Activated CD4-positive, alpha-beta T cell treated with anti-CD3 and anti-CD28 coated beads, Interleukin-2, amount 10 ng/mL, durations not matched to agents 7 days and 5 days (primary cell): ENCODE results near the gene KCTD16. TPM values are rescaled to one million over a fixed set of nuclear protein-coding genes. Genes with fewer than 3 reads are reported as not detected.

ENCODE experiments used
- CTCF ChIA-PET: fragments of 350-600 bp; sonication (Branson Sonifier 250); formaldehyde crosslinking; loops from one replicate; lab custom pipeline; 2021; ENCODE audit warnings: antibody characterized with exemption; lab: Charles Lee
- POLR2A ChIA-PET: fragments of 350-600 bp; sonication (Branson Sonifier 250); formaldehyde crosslinking; loops from one replicate; lab custom pipeline; 2021; ENCODE audit warnings: antibody characterized with exemption; lab: Charles Lee
- DNase-seq: peaks from one replicate; pipeline ENCODE4 v3.0.0-alpha.2; 2020
- H3K27ac Mint-ChIP-seq: one replicate; pipeline ENCODE4 v1.8.0; 2021; ENCODE audit warnings: mild to moderate bottlenecking, moderate library complexity, mixed read lengths
- H3K27me3 Mint-ChIP-seq: one replicate; pipeline ENCODE4 v1.8.0; 2021; ENCODE audit warnings: mixed read lengths
- H3K36me3 Mint-ChIP-seq: one replicate; pipeline ENCODE4 v1.8.0; 2021; ENCODE audit warnings: low read depth, mixed read lengths
- H3K4me1 Mint-ChIP-seq: one replicate; pipeline ENCODE4 v1.8.0; 2021; ENCODE audit warnings: mixed read lengths
- H3K4me3 Mint-ChIP-seq: one replicate; pipeline ENCODE4 v1.8.0; 2021; ENCODE audit warnings: mild to moderate bottlenecking, moderate library complexity, mixed read lengths
- H3K9me3 Mint-ChIP-seq: one replicate; pipeline ENCODE4 v1.8.0; 2021; ENCODE audit warnings: mixed read lengths
- total RNA-seq, 2 experiments: library from RNA; stranded (reverse); gene quantifications; one replicate each; pipeline ENCODE4 v1.2.3, GENCODE V29; 2021

The KCTD16 gene
- total RNA-seq, 2 experiments from 2014 or later, result 0.08 to 0.15 TPM

- Mint-ChIP-seq H3K9me3 (peaks cover 5% of the 10 kb centered on the region), H3K27ac (no peak overlapping the region), H3K27me3 (peaks cover 5% of the 10 kb centered on the region), H3K4me3 (no peak overlapping the region), H3K4me1 (peaks cover 9% of the 10 kb centered on the region), H3K36me3 (no peaks in the 10 kb centered on the region)
- no peak for DNase-seq
- ChIA-PET CTCF (no interaction called here), POLR2A (no interaction called here)
These were observed 6.9 kb downstream of the KCTD16 start for GRCh38 chr5:144177548-144177947.

- CTCF ChIA-PET, result no interaction called here
- Mint-ChIP-seq H3K9me3 (peaks cover 5% of the 10 kb centered on the region), H3K27me3 (peaks cover 2% of the 10 kb centered on the region), H3K27ac (no peak overlapping the region), H3K4me3 (no peak overlapping the region), H3K36me3 (no peaks in the 10 kb centered on the region), H3K4me1 (peaks cover 14% of the 10 kb centered on the region)
- no peak for DNase-seq
- POLR2A ChIA-PET, result interaction anchor here (0.6 kb wide), 1 partner anchor 28 kb away, joined by 6 read pairs; no protein-coding TSS in a partner anchor
These were observed 8.6 kb downstream of the KCTD16 start for GRCh38 chr5:144179226-144179625.

DNA sequence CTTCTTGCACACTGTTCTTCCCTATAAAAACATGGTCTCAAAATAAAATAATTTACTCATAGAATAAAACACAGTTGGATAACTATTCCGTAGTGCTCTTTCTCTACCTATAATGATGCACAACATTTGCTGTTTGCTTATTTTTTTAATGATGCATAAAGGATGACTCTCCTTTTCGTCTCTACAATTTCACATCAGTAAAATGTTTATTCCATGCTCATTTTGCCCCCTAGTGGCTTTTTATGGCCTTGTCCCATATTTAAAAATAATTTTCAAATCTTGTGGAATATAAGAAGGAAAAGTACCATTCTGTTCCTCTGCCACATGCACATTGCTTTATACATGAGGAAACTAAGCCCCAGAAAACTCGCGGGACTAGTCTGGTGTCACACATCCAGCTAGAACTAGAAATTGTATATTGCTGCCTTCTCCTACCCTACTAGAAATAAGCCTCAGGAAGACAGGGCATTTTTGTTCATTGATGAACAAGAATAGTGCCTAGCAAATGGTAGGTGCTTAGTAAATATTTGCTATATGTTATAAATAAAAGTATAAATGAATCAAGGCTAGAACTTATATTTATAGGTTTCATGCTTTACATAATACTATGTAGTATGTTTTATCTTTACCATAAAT is 12.7 kb downstream of the KCTD16 start:
- Mint-ChIP-seq H3K27ac (no peak overlapping the region), H3K4me3 (no peak overlapping the region), H3K9me3 (peaks cover 5% of the 10 kb centered on the region), H3K4me1 (peaks cover 42% of the 10 kb centered on the region), H3K36me3 (no peaks in the 10 kb centered on the region), H3K27me3 (no peaks in the 10 kb centered on the region)
- ChIA-PET CTCF (no interaction called here), POLR2A (no interaction called here)
- no peak for DNase-seq

DNA sequence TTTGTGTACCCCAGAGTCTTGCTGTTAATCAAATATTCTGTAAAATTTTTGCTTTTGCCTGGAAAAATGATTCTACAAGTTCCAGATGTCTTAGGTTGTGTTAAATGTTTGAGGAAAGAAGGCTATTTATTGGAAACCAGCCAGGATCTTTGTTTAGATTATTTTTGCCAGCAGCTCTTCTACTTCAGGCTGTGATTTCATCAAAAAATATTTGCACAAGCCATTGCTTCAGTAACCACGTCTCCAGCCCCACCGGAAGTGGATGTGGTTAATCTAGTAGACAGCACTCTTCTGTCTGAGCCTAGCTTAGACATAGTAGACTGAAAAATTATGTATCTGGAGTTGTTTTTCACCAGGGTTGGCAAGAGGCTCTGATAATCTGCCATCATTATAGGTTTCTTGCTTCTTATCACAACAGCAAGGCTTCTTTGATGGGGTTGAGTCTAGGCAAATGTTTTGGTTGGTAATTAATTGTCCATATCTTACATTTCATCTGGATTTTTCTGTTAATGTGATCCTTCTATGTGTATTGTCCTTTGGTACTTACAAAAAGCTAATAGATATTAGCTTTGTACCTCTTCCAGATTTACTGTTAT is 17.1 kb downstream of the KCTD16 start:
- peak; percentile 90 for DNase-seq
- Mint-ChIP-seq H3K27ac (peak overlapping the region; percentile 89), H3K36me3 (peaks cover 2% of the 10 kb centered on the region), H3K4me1 (peaks cover 54% of the 10 kb centered on the region), H3K9me3 (no peaks in the 10 kb centered on the region), H3K27me3 (no peaks in the 10 kb centered on the region), H3K4me3 (peak overlapping the region; percentile 40)
- POLR2A ChIA-PET, result interaction anchor here (1.5 kb wide), 1 partner anchor 17 kb away, joined by 6 read pairs; the partner anchor contains the start of genes KCTD16 and YIPF5
- CTCF ChIA-PET, result interaction anchor here (0.9 to 1.5 kb wide), 2 partner anchors 12 to 16 kb away, joined by 5 to 6 read pairs; no protein-coding TSS in a partner anchor

DNA sequence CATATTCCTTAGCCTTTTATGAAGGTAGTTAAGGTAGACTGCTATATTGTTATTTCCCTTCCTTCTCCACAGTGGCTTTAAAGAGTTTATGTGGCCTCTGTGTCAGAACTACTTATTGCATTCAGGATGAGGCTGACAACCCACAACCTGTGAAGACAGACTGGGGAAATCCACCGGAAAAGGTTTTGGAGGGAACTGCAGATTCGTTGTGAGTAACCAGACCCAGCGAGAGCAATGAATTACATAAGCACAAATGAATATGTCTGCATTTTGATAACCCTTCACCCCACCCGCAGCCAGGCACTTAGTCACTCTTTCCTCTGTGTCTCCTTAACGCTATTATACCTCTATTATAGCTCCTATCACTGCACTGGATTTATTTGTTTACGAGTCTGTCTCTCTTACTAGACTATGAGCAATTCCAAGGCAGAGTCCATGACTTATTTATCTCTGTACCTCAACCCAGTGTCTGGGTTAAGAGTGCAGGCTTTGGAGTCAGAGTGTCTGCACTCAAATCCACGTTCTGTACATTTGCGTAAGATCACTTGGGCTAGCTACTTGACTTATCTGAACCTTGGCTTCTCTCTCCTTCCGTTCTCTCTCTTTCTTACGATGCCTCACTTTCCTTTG is 19.2 kb downstream of the KCTD16 start:
- ChIA-PET CTCF (interaction anchor here (0.8 to 1.2 kb wide), 3 partner anchors 9 to 21 kb away, joined by 3 read pairs; partner anchors contain the start of genes KCTD16 and YIPF5), POLR2A (interaction anchor here (0.6 kb wide), 1 partner anchor 236 kb away, joined by 6 read pairs; no protein-coding TSS in a partner anchor)
- peak overlapping the region; percentile 89 for H3K27ac Mint-ChIP-seq
- H3K9me3 Mint-ChIP-seq, result no peaks in the 10 kb centered on the region
- peaks cover 49% of the 10 kb centered on the region for H3K4me1 Mint-ChIP-seq
- H3K27me3 Mint-ChIP-seq, result no peaks in the 10 kb centered on the region
- peak overlapping the region; percentile 62 for H3K4me3 Mint-ChIP-seq
- H3K36me3 Mint-ChIP-seq, result peaks cover 2% of the 10 kb centered on the region
- peak; percentile 82 for DNase-seq

- Mint-ChIP-seq H3K4me3 (no peak overlapping the region), H3K36me3 (peaks cover 2% of the 10 kb centered on the region), H3K9me3 (no peaks in the 10 kb centered on the region), H3K4me1 (peaks cover 36% of the 10 kb centered on the region), H3K27ac (no peak overlapping the region), H3K27me3 (no peaks in the 10 kb centered on the region)
- ChIA-PET CTCF (interaction anchor here (0.6 to 1.9 kb wide), 5 partner anchors 22 to 1200 kb away, joined by 3 to 4 read pairs (median 3); no protein-coding TSS in a partner anchor), POLR2A (no interaction called here)
- no peak for DNase-seq
These were observed 20.9 kb downstream of the KCTD16 start for GRCh38 chr5:144191531-144191930.

- H3K36me3 Mint-ChIP-seq, result peaks cover 2% of the 10 kb centered on the region
- no peaks in the 10 kb centered on the region for H3K9me3 Mint-ChIP-seq
- POLR2A ChIA-PET, result no interaction called here
- CTCF ChIA-PET, result interaction anchor here (0.9 to 1.9 kb wide), 4 partner anchors 11 to 1189 kb away, joined by 3 to 4 read pairs (median 4); no protein-coding TSS in a partner anchor
- H3K4me1 Mint-ChIP-seq, result peaks cover 32% of the 10 kb centered on the region
- DNase-seq, result peak; percentile 73
- no peaks in the 10 kb centered on the region for H3K27me3 Mint-ChIP-seq
- no peak overlapping the region for H3K27ac Mint-ChIP-seq
- no peak overlapping the region for H3K4me3 Mint-ChIP-seq
These were observed 21.3 kb downstream of the KCTD16 start for GRCh38 chr5:144191998-144192397.

DNA sequence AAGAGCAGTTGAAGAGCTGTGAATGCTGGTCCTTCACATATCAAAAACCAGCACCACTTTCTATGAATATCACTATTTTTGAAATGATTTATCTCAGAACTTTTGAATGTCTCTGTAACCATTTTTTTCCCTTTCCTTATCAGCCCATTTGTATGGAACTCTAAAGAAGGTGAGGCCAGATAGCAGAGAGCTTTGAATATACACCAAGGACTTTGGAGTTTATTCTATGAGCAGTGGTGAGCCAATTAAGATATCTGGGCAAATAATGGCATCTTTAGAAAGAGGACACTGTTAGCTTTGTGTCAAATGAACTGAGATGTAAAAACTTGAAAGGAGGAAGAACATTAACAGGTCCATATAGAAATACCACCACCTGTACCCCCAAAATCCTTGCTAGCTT is 22.0 kb downstream of the KCTD16 start:
- Mint-ChIP-seq H3K27ac (no peak overlapping the region), H3K27me3 (no peaks in the 10 kb centered on the region), H3K4me3 (no peak overlapping the region), H3K4me1 (peaks cover 25% of the 10 kb centered on the region), H3K9me3 (no peaks in the 10 kb centered on the region), H3K36me3 (peaks cover 2% of the 10 kb centered on the region)
- POLR2A ChIA-PET, result no interaction called here
- CTCF ChIA-PET, result interaction anchor here (1.1 to 1.9 kb wide), 3 partner anchors 11 to 23 kb away, joined by 3 to 4 read pairs (median 4); no protein-coding TSS in a partner anchor
- no peak for DNase-seq

DNA sequence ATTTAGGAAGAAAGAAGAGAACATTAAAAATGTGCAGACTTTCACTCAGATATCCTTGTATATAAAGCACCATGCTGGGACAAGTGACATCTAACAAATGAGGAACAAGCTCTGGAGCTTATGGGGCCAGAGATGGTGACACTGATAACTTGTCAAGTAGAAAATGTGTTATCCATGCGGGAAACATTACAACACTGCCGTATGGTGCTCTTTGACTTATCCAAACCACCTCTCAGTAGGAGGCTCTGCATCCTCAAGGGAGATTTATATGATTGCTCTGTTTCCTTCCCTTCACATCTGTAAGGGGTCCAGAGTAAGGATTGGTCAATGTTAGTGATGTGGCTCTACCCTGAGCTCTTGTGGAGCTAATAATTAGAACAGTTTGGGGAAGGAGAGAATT is 23.5 kb downstream of the KCTD16 start:
- peaks cover 2% of the 10 kb centered on the region for H3K36me3 Mint-ChIP-seq
- DNase-seq, result no peak
- peaks cover 2% of the 10 kb centered on the region for H3K27me3 Mint-ChIP-seq
- H3K9me3 Mint-ChIP-seq, result no peaks in the 10 kb centered on the region
- POLR2A ChIA-PET, result no interaction called here
- CTCF ChIA-PET, result interaction anchor here (1.5 kb wide), 1 partner anchor 10 kb away, joined by 8 read pairs; no protein-coding TSS in a partner anchor
- no peak overlapping the region for H3K4me3 Mint-ChIP-seq
- H3K4me1 Mint-ChIP-seq, result peaks cover 10% of the 10 kb centered on the region
- H3K27ac Mint-ChIP-seq, result no peak overlapping the region

GRCh38 chr5:144195448-144195847 is 24.8 kb downstream of the KCTD16 start:
- Mint-ChIP-seq H3K27me3 (peaks cover 2% of the 10 kb centered on the region), H3K4me3 (no peak overlapping the region), H3K36me3 (no peaks in the 10 kb centered on the region), H3K4me1 (no peaks in the 10 kb centered on the region), H3K27ac (no peak overlapping the region), H3K9me3 (no peaks in the 10 kb centered on the region)
- POLR2A ChIA-PET, result no interaction called here
- CTCF ChIA-PET, result interaction anchor here (1.4 kb wide), 1 partner anchor 16 kb away, joined by 3 read pairs; no protein-coding TSS in a partner anchor
- no peak for DNase-seq

GRCh38 chr5:144196612-144197011 is 25.9 kb downstream of the KCTD16 start:
- H3K27me3 Mint-ChIP-seq, result peaks cover 3% of the 10 kb centered on the region
- no peak overlapping the region for H3K27ac Mint-ChIP-seq
- no peaks in the 10 kb centered on the region for H3K36me3 Mint-ChIP-seq
- H3K4me3 Mint-ChIP-seq, result no peak overlapping the region
- ChIA-PET POLR2A (no interaction called here), CTCF (no interaction called here)
- no peak for DNase-seq
- no peaks in the 10 kb centered on the region for H3K9me3 Mint-ChIP-seq
- no peaks in the 10 kb centered on the region for H3K4me1 Mint-ChIP-seq

GRCh38 chr5:144198386-144198785 is 27.7 kb downstream of the KCTD16 start:
- Mint-ChIP-seq H3K36me3 (no peaks in the 10 kb centered on the region), H3K4me1 (no peaks in the 10 kb centered on the region), H3K27ac (no peak overlapping the region), H3K9me3 (no peaks in the 10 kb centered on the region), H3K4me3 (no peak overlapping the region), H3K27me3 (peaks cover 3% of the 10 kb centered on the region)
- no peak for DNase-seq
- CTCF ChIA-PET, result no interaction called here
- POLR2A ChIA-PET, result no interaction called here

DNA sequence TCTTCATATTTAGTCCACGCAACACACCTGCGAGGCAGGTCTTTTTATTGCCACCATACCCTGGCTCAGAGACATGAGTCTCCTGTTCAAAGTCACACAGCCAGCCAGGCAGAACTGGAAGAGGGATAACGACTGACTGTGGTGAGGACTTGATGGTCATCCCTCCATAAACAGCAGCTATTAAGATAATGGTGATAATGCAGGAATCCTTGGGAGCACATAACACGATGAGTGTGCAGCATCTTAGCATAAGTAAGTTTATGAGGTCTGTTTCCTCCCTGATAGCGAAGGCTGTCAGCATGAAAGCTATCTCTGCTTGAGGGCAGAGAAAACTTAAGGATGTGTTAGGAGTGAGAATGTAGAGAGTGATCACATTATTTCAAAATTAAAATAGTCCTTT is 30.9 kb downstream of the KCTD16 start:
- H3K27ac Mint-ChIP-seq, result no peak overlapping the region
- H3K4me1 Mint-ChIP-seq, result peaks cover 3% of the 10 kb centered on the region
- ChIA-PET CTCF (no interaction called here), POLR2A (no interaction called here)
- no peak for DNase-seq
- H3K4me3 Mint-ChIP-seq, result no peak overlapping the region
- no peaks in the 10 kb centered on the region for H3K36me3 Mint-ChIP-seq
- H3K9me3 Mint-ChIP-seq, result no peaks in the 10 kb centered on the region
- H3K27me3 Mint-ChIP-seq, result peaks cover 28% of the 10 kb centered on the region
